GM12874 (cell line): ENCODE results near the gene OS9.

Experiments
- TF ChIP-seq, protein P1 (sequence below): IDR thresholded peaks from 2 replicates; pipeline ENCODE4 v1.5.1; 2011; ENCODE audit warnings: low read depth, mild to moderate bottlenecking, control low read depth, low read length, moderate library complexity; ENCODE audit not compliant: insufficient read depth

Gene OS9

GRCh38 chr12:57731411-57732080 is 37.6 kb downstream of the OS9 start:
- TF ChIP-seq, protein P1, sequence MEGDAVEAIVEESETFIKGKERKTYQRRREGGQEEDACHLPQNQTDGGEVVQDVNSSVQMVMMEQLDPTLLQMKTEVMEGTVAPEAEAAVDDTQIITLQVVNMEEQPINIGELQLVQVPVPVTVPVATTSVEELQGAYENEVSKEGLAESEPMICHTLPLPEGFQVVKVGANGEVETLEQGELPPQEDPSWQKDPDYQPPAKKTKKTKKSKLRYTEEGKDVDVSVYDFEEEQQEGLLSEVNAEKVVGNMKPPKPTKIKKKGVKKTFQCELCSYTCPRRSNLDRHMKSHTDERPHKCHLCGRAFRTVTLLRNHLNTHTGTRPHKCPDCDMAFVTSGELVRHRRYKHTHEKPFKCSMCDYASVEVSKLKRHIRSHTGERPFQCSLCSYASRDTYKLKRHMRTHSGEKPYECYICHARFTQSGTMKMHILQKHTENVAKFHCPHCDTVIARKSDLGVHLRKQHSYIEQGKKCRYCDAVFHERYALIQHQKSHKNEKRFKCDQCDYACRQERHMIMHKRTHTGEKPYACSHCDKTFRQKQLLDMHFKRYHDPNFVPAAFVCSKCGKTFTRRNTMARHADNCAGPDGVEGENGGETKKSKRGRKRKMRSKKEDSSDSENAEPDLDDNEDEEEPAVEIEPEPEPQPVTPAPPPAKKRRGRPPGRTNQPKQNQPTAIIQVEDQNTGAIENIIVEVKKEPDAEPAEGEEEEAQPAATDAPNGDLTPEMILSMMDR = no peak

DNA sequence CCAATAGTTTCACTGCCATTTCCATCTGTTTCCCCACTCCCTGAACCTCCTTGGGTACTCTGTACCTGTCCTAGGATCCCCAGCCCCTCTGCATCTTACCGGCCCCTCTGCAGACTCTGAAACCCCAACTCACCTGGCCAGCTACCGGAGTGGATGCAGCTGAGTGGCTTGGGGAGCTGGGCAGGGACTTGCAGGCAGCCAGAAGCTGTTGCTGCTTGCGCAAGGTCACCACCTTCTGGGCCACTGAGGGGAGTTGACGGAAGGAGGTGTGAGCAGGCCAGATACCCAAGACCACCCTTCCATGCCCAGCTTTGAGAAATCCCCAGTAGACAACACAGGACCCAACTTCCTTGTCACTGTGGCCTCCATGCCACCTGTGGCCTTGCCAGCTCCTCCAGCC is 38.3 kb downstream of the OS9 start:
- TF ChIP-seq, protein P1 = no peak

GRCh38 chr12:57732726-57733593 is 39.0 kb downstream of the OS9 start:
- TF ChIP-seq, protein P1 = no peak

DNA sequence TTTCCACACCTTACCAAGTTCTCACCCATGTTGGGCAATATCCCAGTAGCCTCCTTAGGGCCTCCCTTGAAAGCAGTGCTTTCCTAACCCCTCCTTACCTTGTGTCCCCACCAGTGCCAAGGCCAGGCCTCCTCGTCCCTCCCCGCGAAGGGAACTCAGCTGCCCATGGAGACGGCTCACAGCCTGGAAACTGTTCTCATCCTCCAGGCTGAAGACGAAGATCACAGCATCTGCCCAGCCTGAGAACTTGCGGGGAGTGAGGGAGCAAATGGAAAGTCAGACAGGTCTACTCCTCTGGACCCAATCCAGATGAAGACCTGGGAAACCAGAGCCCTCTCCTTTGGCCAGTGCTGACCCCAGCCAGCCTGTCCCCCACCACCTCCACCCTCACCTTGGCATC is 40.0 kb downstream of the OS9 start:
- TF ChIP-seq, protein P1 = no peak

DNA sequence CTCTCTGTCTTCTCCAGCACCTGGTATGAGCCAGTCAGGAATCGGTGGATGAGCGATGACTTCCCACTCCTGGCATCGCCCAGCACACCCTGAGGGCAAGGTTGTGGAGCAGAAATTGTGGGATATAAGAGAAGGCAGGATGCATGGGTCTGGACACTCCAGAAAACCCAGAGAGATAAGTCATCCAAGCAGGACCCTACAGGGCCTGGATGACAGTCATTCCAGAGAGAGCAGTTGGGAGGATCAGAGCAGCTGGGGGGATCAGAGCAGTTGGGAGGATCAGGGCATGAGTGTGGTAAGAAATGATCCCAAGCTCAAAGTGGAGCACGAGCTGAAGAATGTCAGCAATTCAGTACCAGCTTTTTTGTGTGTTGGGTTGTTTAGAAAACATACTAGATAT is 40.7 kb downstream of the OS9 start:
- TF ChIP-seq, protein P1 = no peak

DNA sequence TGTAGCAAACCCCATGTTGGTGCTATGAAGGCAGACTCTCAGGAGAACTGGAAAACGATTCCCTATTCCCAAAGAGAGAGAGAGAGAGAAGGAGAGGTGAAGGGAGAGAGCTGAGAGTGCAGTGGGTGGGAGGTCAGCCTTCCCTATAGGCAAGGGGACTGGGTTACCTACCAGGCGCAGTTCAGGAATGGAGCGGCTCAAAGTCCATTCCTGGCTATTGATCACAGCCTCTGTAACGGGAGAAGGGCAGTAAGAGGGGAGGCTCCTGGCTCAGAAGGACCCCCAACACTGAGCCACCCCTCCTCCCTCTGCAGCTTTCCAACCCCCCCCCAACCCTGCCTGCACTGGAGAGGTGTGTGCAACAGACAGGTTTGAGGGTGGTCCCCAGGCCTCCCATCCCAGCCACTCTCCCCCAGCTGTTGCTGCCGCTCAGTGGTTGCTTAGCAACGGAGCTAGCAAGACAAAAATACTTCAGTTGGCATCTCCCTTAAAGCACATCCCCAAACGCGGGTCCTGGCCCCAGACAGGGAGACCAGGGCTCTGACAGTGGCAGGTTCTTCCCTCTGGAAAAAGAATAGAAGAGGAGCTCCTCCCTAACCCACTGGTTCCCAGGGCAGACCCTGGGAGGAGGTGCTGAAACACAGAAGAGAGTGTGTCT is 41.4 kb downstream of the OS9 start:
- TF ChIP-seq, protein P1 = no peak
